Measurements from ENCODE around the gene F11R.
A peak's percentile ranks its signal among the peaks of the same experiment; 100 is the strongest.
"Not testable (repeated sequence)": the region's sequence is repeated elsewhere in the genome, so short reads cannot be mapped to it uniquely, and the experiment has no call there.

F11R gene

GRCh38 chr1:161009602-161010211 lies 11.2 kb downstream of the F11R start:
- DNase-seq = no peak

GRCh38 chr1:161008869-161009510 lies 12.0 kb downstream of the F11R start:
- no peak for DNase-seq

DNA sequence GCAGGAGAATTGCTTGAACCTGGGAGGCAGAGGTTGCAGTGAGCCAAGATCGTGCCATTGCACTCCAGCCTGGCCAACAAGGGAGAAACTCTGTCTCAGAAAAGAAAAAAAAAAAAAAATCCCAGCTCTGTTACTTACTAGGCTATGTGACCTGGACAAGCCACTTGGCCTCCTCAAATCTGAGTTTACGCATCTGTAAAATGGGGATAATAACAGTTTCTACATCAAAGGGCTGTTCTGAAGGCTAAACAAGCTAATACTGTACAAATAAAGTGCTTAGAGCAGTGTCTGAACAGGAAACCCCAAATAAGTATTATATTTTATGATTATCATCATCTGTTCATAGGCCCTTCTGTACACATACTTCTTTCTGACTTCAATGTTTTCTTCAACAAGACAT lies 13.6 kb downstream of the F11R start:
- no peak for DNase-seq

DNA sequence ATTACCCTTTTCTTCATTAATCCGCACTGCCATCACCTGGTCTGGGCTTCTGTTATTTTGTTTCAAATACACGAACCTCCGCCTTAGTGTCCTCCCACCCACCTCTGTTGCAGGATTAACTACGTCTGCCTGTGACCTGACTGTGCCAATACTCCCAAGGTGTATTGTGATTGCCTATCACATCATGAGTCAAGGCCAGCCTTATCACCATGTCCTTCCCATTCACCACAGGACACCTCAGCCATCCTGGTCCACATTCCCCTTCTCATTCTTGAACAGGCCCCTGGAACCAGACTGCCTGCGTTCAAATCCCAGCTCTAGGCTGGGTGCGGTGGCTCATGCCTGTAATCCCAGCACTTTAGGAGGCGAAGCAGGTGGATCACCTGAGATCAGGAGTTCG lies 14.4 kb downstream of the F11R start:
- no peak for DNase-seq

DNA sequence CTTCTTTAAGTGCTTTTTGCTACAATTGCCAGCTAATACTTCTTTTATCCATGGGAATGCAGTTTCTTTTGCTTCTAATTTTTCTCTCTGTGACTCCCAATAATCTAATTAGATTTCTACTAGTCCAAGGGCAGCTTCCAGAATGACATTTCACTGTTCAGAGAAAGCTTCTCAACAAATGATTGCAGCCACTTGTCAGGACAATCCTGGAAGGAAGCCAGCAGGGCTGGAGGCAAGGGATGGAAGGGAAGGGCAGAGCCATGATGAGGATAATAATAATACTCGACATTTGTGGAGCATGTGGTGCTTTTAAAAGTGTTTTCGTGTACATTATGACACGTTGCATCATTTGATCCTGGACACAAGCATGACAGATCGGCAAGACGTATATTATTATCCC lies 19.4 kb downstream of the F11R start:
- DNase-seq = no peak

- no peak for DNase-seq
Measured at GRCh38 chr1:161000736-161001480, 20.0 kb downstream of the F11R start.

DNA sequence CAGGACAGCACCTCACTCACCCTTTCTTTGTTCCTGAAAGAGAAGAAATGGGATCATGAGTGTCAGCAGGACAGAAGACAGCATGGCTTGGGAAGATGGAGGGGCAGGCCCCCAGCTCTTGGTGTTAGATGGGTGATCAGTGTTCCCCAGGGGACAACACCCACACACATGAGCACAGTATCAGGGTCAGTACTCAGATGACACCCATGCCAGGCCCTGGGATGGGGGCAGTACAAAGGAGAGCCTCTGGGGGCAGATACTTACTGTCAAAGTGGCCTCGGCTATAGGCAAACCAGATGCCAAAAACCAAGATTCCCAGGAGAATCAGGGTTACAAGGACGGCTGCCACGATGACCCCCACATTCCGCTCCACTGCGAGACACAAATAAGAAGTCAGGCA lies 21.6 kb downstream of the F11R start:
- no peak for DNase-seq

GRCh38 chr1:160997323-160998038 lies 23.5 kb downstream of the F11R start:
- peak; percentile 43 for DNase-seq

DNA sequence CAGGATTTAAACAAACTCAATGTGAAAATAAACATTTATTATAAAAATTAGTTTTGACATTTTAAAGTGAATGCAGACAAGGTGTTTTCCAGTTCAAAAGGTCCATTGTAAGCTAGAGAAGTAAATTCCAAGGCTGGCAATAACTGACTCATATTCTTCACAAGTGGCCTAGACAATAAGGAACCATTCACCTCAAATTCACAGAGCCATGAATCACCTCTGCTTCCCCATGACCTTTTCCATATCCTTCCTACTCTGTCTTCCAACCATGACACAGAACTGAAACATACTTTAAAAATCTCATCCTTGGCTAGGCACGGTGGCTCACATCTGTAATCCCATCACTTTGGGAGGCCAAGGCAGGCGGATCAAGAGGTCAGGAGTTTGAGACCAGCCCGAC lies 24.8 kb downstream of the F11R start:
- DNase-seq = no peak

- DNase-seq = no peak
Measured at GRCh38 chr1:160993544-160994193, 27.3 kb downstream of the F11R start.

- DNase-seq = not testable (repeated sequence)
Measured at GRCh38 chr1:160992036-160992435, 28.9 kb downstream of the F11R start.

- no peak for DNase-seq
Measured at GRCh38 chr1:160987359-160988050, 33.4 kb downstream of the F11R start.

- DNase-seq = no peak
Measured at GRCh38 chr1:160985723-160986122, 35.2 kb downstream of the F11R start.

- DNase-seq = no peak
Measured at GRCh38 chr1:160981584-160982411, 39.2 kb downstream of the F11R start.

DNA sequence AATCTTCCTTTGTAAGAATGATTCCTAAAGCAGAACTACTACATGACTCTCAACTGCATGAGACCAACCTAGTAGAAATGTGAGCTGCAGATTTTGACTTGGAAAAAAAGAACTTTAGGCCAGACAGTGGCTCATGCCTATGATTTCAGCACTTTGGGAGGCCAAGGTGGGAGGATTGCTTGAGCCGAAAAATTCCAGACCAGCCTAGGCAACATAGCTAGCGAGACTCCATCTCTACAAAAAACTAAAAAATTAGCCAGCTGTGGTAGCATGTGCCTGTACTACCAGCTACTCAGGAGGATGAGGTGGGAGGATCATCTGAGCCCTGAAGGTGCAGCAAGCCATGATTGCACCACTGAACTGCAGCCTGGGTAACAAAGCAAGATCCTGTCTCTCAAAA lies 41.7 kb downstream of the F11R start:
- no peak for DNase-seq

GRCh38 chr1:160978510-160978927 lies 42.4 kb downstream of the F11R start:
- no peak for DNase-seq

GRCh38 chr1:160975026-160975425 lies 45.9 kb downstream of the F11R start:
- no peak for DNase-seq

- no peak for DNase-seq
Measured at GRCh38 chr1:160973491-160973890, 47.5 kb downstream of the F11R start.

DNA sequence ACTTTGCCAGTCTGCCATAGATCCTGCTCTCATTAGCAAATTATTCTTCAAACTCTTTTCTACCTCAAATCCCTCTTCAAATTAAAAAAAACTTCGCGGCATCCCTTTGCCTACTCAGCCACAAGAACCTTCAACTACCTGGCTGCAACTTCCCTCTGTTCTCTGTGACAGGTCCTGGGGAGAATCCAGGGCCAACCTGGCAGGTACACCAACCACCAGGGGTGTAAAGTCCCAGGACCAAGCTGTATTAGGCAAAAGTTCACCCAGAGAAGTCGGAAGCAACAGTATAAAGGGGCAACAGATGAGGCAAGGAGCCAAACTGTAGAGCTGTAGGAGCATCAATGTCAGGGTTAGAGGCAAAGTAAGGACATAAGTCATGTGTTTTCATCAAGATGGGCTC lies 48.0 kb downstream of the F11R start:
- DNase-seq = no peak

DNA sequence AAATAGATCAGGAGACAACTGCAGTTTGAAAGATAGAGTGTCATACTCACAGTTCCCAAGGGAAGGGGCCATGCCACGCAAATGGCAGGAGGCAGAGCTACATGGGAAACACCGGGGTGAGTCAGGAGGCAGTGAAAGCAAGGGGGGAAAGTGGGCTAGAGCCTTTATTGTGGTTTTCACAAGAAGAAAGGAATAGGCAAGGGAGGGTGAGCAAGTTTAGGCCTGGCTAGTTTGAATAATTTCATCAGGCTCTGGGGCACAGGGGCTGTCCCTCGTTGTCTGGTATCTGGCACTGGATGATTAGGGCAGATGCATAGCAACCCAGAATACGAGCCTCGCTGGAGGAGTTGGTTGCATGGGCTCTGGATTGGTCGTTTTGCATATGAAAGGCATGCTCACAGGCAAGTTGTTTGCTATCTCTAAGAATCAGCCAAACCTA lies 49.3 kb downstream of the F11R start:
- peak; percentile 26 for DNase-seq

DNA sequence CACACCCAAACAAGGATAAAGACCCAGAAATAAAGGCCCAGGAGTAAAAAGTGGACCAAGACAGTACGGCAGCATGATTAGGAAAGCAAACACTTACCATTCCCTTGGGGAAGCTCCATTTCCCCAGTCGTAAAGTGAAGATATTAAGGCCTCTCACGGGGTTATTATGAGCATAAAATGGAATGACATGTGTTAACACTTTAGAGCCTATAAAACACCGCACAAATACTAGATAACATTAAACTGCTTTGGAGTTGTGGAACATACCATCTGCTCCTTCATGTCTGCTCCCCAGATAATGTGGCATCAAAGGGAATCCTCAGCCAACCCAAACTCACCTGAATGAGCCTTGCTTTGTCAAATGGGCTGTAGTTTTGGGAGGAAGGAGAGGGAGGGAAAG lies 57.4 kb downstream of the F11R start:
- no peak for DNase-seq

All from activated CD4-positive, alpha-beta T cell treated with anti-CD3 and anti-CD28 coated beads, Interleukin-2, amount 50 U/mL, for 16 hours (primary cell).